Measurements from ENCODE around the gene CDK1.

Gene CDK1

DNA sequence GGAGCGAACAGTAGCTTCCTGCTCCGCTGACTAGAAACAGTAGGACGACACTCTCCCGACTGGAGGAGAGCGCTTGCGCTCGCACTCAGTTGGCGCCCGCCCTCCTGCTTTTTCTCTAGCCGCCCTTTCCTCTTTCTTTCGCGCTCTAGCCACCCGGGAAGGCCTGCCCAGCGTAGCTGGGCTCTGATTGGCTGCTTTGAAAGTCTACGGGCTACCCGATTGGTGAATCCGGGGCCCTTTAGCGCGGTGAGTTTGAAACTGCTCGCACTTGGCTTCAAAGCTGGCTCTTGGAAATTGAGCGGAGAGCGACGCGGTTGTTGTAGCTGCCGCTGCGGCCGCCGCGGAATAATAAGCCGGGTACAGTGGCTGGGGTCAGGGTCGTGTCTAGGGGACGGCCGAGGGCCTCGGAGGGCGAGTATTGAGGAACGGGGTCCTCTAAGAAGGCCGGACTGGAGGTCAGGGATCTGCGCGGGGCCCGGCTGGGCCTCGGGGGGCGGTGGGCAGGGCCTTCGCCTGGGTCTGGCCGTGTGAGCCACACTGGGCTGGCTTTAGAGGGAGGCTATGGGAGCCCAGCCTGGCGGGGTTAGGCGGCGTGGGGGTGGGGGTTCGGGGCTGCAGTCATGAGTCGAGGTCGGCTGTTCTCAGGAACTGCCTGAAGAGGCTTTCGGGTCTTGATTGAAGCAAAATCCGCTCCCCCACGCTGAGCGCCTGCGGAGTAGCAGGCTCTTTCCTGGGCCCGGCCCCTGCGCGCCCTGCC is at the start of gene CDK1:
CDK1 (plus strand) TSS at position 265 of the 757 bp plus-strand sequence. CDS start 1,688 bp downstream, outside the sequence.
- H3K4me1 Mint-ChIP-seq (ENCODE audit: low read depth), result peaks cover 9% of the 10 kb centered on the region
- H3K27me3 Mint-ChIP-seq, result peaks cover 1% of the 10 kb centered on the region
- intact Hi-C loops (cut with micrococcal nuclease), result loop anchor here (5.0 to 10.0 kb wide), 2 partner anchors 114 to 164 kb away; partner anchors contain the start of gene RHOBTB1
- H3K27ac Mint-ChIP-seq, result peak within 1 kb of the TSS; percentile 79
- H3K9me3 Mint-ChIP-seq, result no peaks in the 10 kb centered on the region
- H3K4me3 Mint-ChIP-seq, result peak within 1 kb of the TSS; percentile 98
- peaks cover 6% of the 10 kb centered on the region for H3K36me3 Mint-ChIP-seq (ENCODE audit: low read depth)

GRCh38 chr10:60729106-60729505 is 49.2 kb upstream of the CDK1 start:
- H3K27me3 Mint-ChIP-seq, result peaks cover 32% of the 10 kb centered on the region
- no peaks in the 10 kb centered on the region for H3K9me3 Mint-ChIP-seq
- peaks cover 14% of the 10 kb centered on the region for H3K4me1 Mint-ChIP-seq (ENCODE audit: low read depth)

GRCh38 chr10:60731134-60731885 is 47.0 kb upstream of the CDK1 start:
- no peak overlapping the region for H3K27ac Mint-ChIP-seq
- no peaks in the 10 kb centered on the region for H3K9me3 Mint-ChIP-seq
- intact Hi-C loops (cut with micrococcal nuclease), result no loop called here
- peaks cover 14% of the 10 kb centered on the region for H3K4me1 Mint-ChIP-seq (ENCODE audit: low read depth)
- no peaks in the 10 kb centered on the region for H3K36me3 Mint-ChIP-seq (ENCODE audit: low read depth)
- H3K27me3 Mint-ChIP-seq, result peaks cover 33% of the 10 kb centered on the region
- no peak overlapping the region for H3K4me3 Mint-ChIP-seq

More at GRCh38 chr10:60729106-60729505, 49.2 kb upstream of the CDK1 start:
- H3K36me3 Mint-ChIP-seq (ENCODE audit: low read depth), result no peaks in the 10 kb centered on the region
- H3K27ac Mint-ChIP-seq, result no peak overlapping the region
- intact Hi-C loops (cut with micrococcal nuclease), result no loop called here
- H3K4me3 Mint-ChIP-seq, result no peak overlapping the region

GRCh38 chr10:60732198-60732806 is 46.0 kb upstream of the CDK1 start:
- Mint-ChIP-seq H3K27me3 (peaks cover 31% of the 10 kb centered on the region), H3K4me3 (peak overlapping the region; percentile 82), H3K27ac (peak overlapping the region; percentile 33), H3K4me1 (ENCODE audit: low read depth) (peaks cover 14% of the 10 kb centered on the region), H3K36me3 (ENCODE audit: low read depth) (no peaks in the 10 kb centered on the region), H3K9me3 (no peaks in the 10 kb centered on the region)
- intact Hi-C loops (cut with micrococcal nuclease), result no loop called here

GRCh38 chr10:60732807-60733516 is 45.3 kb upstream of the CDK1 start:
- Mint-ChIP-seq H3K9me3 (no peaks in the 10 kb centered on the region), H3K4me1 (ENCODE audit: low read depth) (peaks cover 14% of the 10 kb centered on the region), H3K27me3 (peaks cover 31% of the 10 kb centered on the region), H3K27ac (peak overlapping the region; percentile 33), H3K4me3 (peak overlapping the region; percentile 82), H3K36me3 (ENCODE audit: low read depth) (no peaks in the 10 kb centered on the region)
- intact Hi-C loops (cut with micrococcal nuclease), result no loop called here

- H3K36me3 Mint-ChIP-seq (ENCODE audit: low read depth), result no peaks in the 10 kb centered on the region
- H3K4me1 Mint-ChIP-seq (ENCODE audit: low read depth), result peaks cover 14% of the 10 kb centered on the region
- peaks cover 31% of the 10 kb centered on the region for H3K27me3 Mint-ChIP-seq
- no peaks in the 10 kb centered on the region for H3K9me3 Mint-ChIP-seq
- peak overlapping the region; percentile 82 for H3K4me3 Mint-ChIP-seq
- no peak overlapping the region for H3K27ac Mint-ChIP-seq
- intact Hi-C loops (cut with micrococcal nuclease), result no loop called here
Measured at GRCh38 chr10:60733517-60733822, 44.8 kb upstream of the CDK1 start.

GRCh38 chr10:60733826-60734225 is 44.5 kb upstream of the CDK1 start:
- intact Hi-C loops (cut with micrococcal nuclease), result no loop called here
- Mint-ChIP-seq H3K9me3 (no peaks in the 10 kb centered on the region), H3K27me3 (peaks cover 31% of the 10 kb centered on the region), H3K4me1 (ENCODE audit: low read depth) (peaks cover 14% of the 10 kb centered on the region), H3K27ac (no peak overlapping the region), H3K4me3 (no peak overlapping the region), H3K36me3 (ENCODE audit: low read depth) (no peaks in the 10 kb centered on the region)

GRCh38 chr10:60734226-60734625 is 44.1 kb upstream of the CDK1 start:
- Mint-ChIP-seq H3K9me3 (no peaks in the 10 kb centered on the region), H3K4me3 (no peak overlapping the region), H3K36me3 (ENCODE audit: low read depth) (no peaks in the 10 kb centered on the region), H3K27me3 (peaks cover 31% of the 10 kb centered on the region), H3K4me1 (ENCODE audit: low read depth) (peaks cover 14% of the 10 kb centered on the region), H3K27ac (no peak overlapping the region)
- intact Hi-C loops (cut with micrococcal nuclease), result no loop called here

- no peak overlapping the region for H3K4me3 Mint-ChIP-seq
- peaks cover 33% of the 10 kb centered on the region for H3K27me3 Mint-ChIP-seq
- no peak overlapping the region for H3K27ac Mint-ChIP-seq
- no peaks in the 10 kb centered on the region for H3K36me3 Mint-ChIP-seq (ENCODE audit: low read depth)
- intact Hi-C loops (cut with micrococcal nuclease), result no loop called here
- no peaks in the 10 kb centered on the region for H3K9me3 Mint-ChIP-seq
- peaks cover 14% of the 10 kb centered on the region for H3K4me1 Mint-ChIP-seq (ENCODE audit: low read depth)
Measured at GRCh38 chr10:60735244-60735643, 43.0 kb upstream of the CDK1 start.

GRCh38 chr10:60737242-60737641 is 41.0 kb upstream of the CDK1 start:
- Mint-ChIP-seq H3K4me3 (no peak overlapping the region), H3K9me3 (no peaks in the 10 kb centered on the region), H3K36me3 (ENCODE audit: low read depth) (no peaks in the 10 kb centered on the region), H3K27ac (no peak overlapping the region), H3K4me1 (ENCODE audit: low read depth) (peaks cover 4% of the 10 kb centered on the region), H3K27me3 (peaks cover 24% of the 10 kb centered on the region)
- intact Hi-C loops (cut with micrococcal nuclease), result no loop called here

DNA sequence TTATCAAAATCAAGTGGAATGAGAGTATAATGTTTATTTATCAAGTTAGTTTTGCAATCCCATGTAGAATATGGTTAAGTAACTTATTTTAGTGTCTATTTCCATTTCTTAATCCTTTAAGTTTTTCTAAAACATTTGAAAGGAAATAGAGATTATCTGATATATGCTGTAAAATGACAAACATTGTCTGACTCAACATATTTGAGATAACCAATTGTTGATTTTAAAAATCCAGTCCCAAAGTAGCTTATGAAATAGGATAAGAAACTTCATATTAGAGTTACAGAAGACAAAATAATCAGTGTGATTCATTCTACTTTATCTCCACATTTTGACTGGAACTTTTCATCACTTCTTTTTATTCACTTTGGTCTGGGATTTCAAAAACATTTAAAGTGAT is 38.7 kb upstream of the CDK1 start:
- Mint-ChIP-seq H3K27ac (no peak overlapping the region), H3K4me3 (no peak overlapping the region), H3K4me1 (ENCODE audit: low read depth) (no peaks in the 10 kb centered on the region), H3K36me3 (ENCODE audit: low read depth) (no peaks in the 10 kb centered on the region), H3K9me3 (no peaks in the 10 kb centered on the region), H3K27me3 (peaks cover 6% of the 10 kb centered on the region)
- intact Hi-C loops (cut with micrococcal nuclease), result no loop called here

- Mint-ChIP-seq H3K4me3 (no peak overlapping the region), H3K27ac (no peak overlapping the region), H3K4me1 (ENCODE audit: low read depth) (no peaks in the 10 kb centered on the region), H3K9me3 (no peaks in the 10 kb centered on the region), H3K36me3 (ENCODE audit: low read depth) (no peaks in the 10 kb centered on the region), H3K27me3 (peaks cover 4% of the 10 kb centered on the region)
- intact Hi-C loops (cut with micrococcal nuclease), result no loop called here
Measured at GRCh38 chr10:60742512-60742911, 35.8 kb upstream of the CDK1 start.

- H3K9me3 Mint-ChIP-seq, result no peaks in the 10 kb centered on the region
- H3K27ac Mint-ChIP-seq, result no peak overlapping the region
- H3K27me3 Mint-ChIP-seq, result no peaks in the 10 kb centered on the region
- H3K4me1 Mint-ChIP-seq (ENCODE audit: low read depth), result no peaks in the 10 kb centered on the region
- H3K36me3 Mint-ChIP-seq (ENCODE audit: low read depth), result no peaks in the 10 kb centered on the region
- no peak overlapping the region for H3K4me3 Mint-ChIP-seq
- intact Hi-C loops (cut with micrococcal nuclease), result no loop called here
Measured at GRCh38 chr10:60747817-60748469, 30.3 kb upstream of the CDK1 start.

Data from dendritic cell treated with granulocyte-macrophage colony-stimulating factor and Interleukin-4, amounts not matched to agents 40 ng/mL and 50 ng/mL, for 4 days (primary cell).